ENCODE measurements around the gene ADAM12.

GRCh38 chr10:126146771-126147170 lies 241.5 kb downstream of the ADAM12 start:
- TF ChIP-seq ZIK1 (CRISPR knock-in tag; IDR thresholded peaks at IDR 0.05; ENCODE audit: borderline replicate concordance, low read depth) (no peak), CTCF (CRISPR knock-in tag; IDR thresholded peaks at IDR 0.05) (no peak), BHLHE40 (IDR thresholded peaks at IDR 0.05; ENCODE audit: low read length) (no peak), CBX1 (IDR thresholded peaks at IDR 0.05; ENCODE audit: low read depth) (no peak), ZBTB4 (CRISPR knock-in tag; IDR thresholded peaks at IDR 0.05; ENCODE audit: borderline replicate concordance) (no peak), NFE2 (CRISPR knock-in tag; IDR thresholded peaks at IDR 0.05) (no peak)
